HK-2 (cell line): ENCODE measurements around the gene ACMSD.

ENCODE experiments used
- DNase-seq: peaks from one replicate; pipeline ENCODE4 v3.0.0-alpha.2; 2018; ENCODE audit not compliant: unreplicated experiment

ACMSD gene

DNA sequence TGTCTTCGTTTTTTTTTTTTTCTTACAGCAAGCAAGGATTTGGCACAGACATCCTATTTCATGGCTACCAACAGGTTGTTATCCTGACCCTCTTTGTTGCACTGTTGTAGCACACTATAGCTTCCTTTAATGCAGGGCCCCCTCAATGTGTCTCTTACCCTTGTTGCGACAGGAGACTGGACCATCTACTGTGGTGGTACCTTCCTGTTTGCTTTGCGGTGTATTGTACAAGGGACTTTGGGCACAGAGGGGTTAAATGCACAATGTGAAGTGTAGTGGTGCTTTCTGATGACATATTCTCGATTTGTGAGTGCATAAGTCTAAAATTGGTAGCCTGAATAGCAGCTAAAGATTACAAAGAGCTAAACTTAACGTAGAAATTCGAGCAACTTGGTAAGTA, 107.7 kb downstream of the ACMSD start:
- DNase-seq: no peak

DNA sequence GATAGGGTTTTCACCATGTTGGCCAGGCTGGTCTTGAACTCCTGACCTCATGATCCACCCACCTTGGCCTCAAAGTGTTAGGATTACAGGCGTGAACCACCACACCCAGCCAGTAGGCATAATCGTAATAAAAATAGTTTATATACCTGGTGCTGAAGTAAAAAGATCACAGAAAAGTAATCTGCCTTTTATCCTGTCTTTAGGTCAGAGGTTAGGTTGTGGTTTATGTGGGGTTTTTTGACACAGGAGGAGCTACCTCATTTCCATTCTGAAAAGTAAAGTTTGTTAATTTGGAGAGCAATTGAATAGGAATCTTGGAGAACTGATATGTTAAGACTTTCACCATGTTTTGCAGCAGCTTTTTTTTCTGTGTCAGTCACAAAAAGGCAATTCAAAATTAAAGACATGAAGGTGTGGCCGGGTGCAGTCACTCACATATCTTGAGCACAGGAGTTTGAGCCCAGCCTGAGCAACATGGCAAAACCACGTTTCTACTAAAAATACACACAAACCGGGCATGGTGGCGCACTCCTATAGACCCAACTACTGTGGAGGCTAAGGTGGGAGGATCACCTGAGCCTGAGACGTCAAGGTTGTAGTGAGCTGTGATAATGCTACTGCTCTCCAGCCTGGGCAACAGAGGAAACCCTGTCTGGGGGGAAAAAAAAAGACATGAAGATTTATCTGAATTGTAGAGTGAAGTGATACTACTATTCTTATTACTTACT, 111.7 kb downstream of the ACMSD start:
- DNase-seq: no peak

DNA sequence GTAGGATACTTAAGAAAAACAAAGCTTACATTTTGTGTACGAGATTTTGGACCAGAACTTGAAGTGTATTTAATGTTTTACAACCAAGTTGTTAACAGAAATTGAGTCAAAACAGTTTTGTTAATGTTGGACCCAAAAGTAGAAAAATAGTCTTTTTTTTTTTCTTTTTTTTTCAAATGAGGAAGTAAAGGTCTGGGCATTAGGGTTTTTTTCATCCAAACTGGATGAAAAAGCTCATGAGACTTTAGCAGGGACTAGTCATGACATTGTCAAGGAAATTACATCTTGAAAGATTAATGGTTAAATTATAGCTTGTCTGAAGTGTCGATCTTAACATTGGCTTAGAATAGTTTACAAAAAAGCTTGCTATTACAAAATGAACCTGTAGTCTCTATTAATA, 112.5 kb downstream of the ACMSD start:
- DNase-seq: no peak
